ENCODE measurements around the gene MYBPC1. TPM values are rescaled to one million over a fixed set of nuclear protein-coding genes. Genes with fewer than 3 reads are reported as not detected.
A peak's percentile ranks its signal among the peaks of the same experiment; 100 is the strongest.

MYBPC1 gene
- total RNA-seq, 2 experiments from 2014 or later, result not detected

DNA sequence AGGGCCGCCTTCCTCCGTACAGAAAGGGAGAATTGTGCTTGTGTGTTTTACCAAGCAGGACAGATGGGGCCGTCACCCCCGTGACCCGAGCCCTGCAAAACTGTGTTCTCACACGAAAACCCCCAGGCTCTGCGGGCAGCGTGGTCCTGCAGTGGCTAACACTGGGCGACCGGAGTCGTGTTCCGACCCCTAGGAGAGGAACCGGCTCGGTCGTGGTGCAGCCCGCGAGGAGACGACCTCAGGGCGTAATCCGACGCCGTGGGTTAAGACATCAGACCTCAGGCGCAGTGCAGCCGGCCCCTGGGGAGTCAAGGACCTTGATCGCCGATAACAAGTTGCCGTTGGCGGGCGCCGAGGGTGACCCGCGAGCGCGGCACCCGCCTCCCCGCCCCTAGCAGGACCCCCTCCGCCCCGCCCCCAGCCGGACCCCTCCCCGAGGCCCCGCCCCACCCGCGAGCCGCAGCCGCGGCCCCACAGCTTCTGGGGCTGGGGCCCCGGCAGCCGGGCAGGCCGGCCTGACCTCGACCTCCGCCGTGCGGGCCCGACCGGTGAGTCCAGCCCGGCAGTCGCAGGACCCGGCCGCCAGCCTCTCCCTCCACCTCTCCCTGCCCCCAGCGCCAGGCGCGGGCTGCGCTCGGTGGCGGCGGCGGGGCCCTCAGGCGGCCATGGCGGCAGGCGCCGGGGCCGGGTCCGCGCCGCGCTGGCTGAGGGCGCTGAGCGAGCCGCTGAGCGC is 102.6 kb downstream of the MYBPC1 start, which contains the start of gene CHPT1:
CHPT1 (plus strand) TSS at position 444 of the 733 bp plus-strand sequence; CDS start at position 666, 222 bp downstream.
- Histone ChIP-seq H3K4me1 (ENCODE audit: insufficient read depth, low read length) (peaks cover 21% of the 10 kb centered on the region), H3K9me3 (ENCODE audit: control insufficient read depth in 1 of 2, insufficient read depth in 1 of 2, low read length in 2 of 2) (no peaks in the 10 kb centered on the region), H3K27ac (ENCODE audit: low read depth in 1 of 2, low read length in 2 of 2) (no peak within 1 kb of the TSS), H3K36me3 (ENCODE audit: insufficient read depth, low read length) (no peaks in the 10 kb centered on the region), H3K27me3 (ENCODE audit: control insufficient read depth in 1 of 2, insufficient read depth in 2 of 2, low read length in 2 of 2) (no peaks in the 10 kb centered on the region), H3K4me3 (ENCODE audit: low read length) (peak within 1 kb of the TSS; percentile 93)
- DNase-seq (peak; percentile 22 to 80 (median 49)), ATAC-seq (ENCODE audit: poor library complexity) (peak; percentile 80)
- Mint-ChIP-seq H3K27ac (peak within 1 kb of the TSS; percentile 87), H3K9me3 (no peaks in the 10 kb centered on the region), H3K4me1 (ENCODE audit: low read depth) (peaks cover 46% of the 10 kb centered on the region), H3K4me3 (peak within 1 kb of the TSS; percentile 95), H3K27me3 (no peaks in the 10 kb centered on the region), H3K36me3 (ENCODE audit: low read depth) (peaks cover 12% of the 10 kb centered on the region)
- intact Hi-C loops (cut with DNase I, micrococcal nuclease), result loop anchor here in 1 of 2 experiments (5.0 kb wide), 1 partner anchor 135 kb away; the partner anchor contains the start of gene GNPTAB
- CTCF ChIA-PET, result interaction anchor here (1.0 to 1.3 kb wide), 2 partner anchors 62 to 126 kb away, joined by 3 read pairs; no protein-coding TSS in a partner anchor
- no peak for TF ChIP-seq CTCF (IDR thresholded peaks at IDR 0.05)
- POLR2A ChIA-PET, result interaction anchor here (0.8 kb wide), 1 partner anchor 62 kb away, joined by 3 read pairs; no protein-coding TSS in a partner anchor

DNA sequence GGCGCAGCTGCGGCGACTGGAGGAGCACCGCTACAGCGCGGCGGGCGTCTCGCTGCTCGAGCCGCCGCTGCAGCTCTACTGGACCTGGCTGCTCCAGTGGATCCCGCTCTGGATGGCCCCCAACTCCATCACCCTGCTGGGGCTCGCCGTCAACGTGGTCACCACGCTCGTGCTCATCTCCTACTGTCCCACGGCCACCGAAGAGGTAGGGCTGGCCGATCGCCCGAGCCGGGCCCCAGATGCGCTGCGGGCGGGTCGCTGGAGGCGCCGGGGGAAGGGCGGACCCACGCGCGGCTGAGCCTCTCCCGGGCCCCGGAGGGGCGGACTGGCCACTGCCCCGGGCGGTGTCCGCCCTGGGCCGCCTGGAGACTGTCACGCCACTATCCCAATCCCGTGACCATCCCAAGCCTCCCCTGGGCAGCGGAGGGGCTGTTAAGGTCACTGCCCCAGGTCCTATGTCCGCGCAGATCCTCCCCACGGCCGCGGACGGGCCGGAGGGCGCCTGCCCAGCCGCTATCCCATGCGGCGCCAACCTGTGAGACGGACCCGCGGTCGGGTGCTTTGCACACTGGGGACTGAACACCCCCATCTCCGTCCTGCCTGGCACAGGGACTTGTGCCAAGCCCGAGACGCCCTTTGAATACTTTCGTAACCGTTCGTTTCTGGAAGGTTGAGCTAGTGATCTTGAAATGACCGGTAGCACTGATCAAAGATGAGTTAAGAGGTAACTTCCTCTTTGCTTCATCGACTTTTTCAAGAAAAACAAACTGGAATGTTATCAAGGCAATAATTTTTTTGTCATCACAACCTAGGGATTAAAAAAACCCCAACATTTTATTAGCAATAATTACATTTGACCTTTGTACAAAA is 103.4 kb downstream of the MYBPC1 start:
- no peak for TF ChIP-seq CTCF (IDR thresholded peaks at IDR 0.05)
- peak overlapping the region; percentile 95 for H3K4me3 Mint-ChIP-seq
- H3K4me3 ChIP-seq (ENCODE audit: low read length), result peak overlapping the region; percentile 93
- no peaks in the 10 kb centered on the region for H3K9me3 Mint-ChIP-seq
- peak in 6 of 14 experiments; percentile 3 to 37 (median 25) for DNase-seq
- H3K27ac ChIP-seq (ENCODE audit: low read depth in 1 of 2, low read length in 2 of 2), result no peak overlapping the region
- intact Hi-C loops (cut with DNase I, micrococcal nuclease), result loop anchor here in 1 of 2 experiments (5.0 kb wide), 1 partner anchor 134 kb away; the partner anchor contains the start of gene GNPTAB
- H3K27me3 ChIP-seq (ENCODE audit: control insufficient read depth in 1 of 2, insufficient read depth in 2 of 2, low read length in 2 of 2), result no peaks in the 10 kb centered on the region
- no peaks in the 10 kb centered on the region for H3K9me3 ChIP-seq (ENCODE audit: control insufficient read depth in 1 of 2, insufficient read depth in 1 of 2, low read length in 2 of 2)
- H3K4me1 ChIP-seq (ENCODE audit: insufficient read depth, low read length), result peaks cover 21% of the 10 kb centered on the region
- CTCF ChIA-PET, result interaction anchor here (1.0 to 1.3 kb wide), 2 partner anchors 61 to 126 kb away, joined by 3 read pairs; no protein-coding TSS in a partner anchor
- no peaks in the 10 kb centered on the region for H3K36me3 ChIP-seq (ENCODE audit: insufficient read depth, low read length)
- peak overlapping the region; percentile 80 for H3K27ac Mint-ChIP-seq
- peaks cover 46% of the 10 kb centered on the region for H3K4me1 Mint-ChIP-seq (ENCODE audit: low read depth)
- H3K36me3 Mint-ChIP-seq (ENCODE audit: low read depth), result peaks cover 12% of the 10 kb centered on the region
- ATAC-seq (ENCODE audit: poor library complexity), result peak; percentile 25
- POLR2A ChIA-PET, result interaction anchor here (0.8 to 1.2 kb wide), 3 partner anchors 15 to 132 kb away, joined by 3 to 5 read pairs (median 4); partner anchors contain the start of gene GNPTAB
- no peaks in the 10 kb centered on the region for H3K27me3 Mint-ChIP-seq

- Histone ChIP-seq H3K9me3 (ENCODE audit: control insufficient read depth in 1 of 2, insufficient read depth in 1 of 2, low read length in 2 of 2) (no peaks in the 10 kb centered on the region), H3K4me1 (ENCODE audit: insufficient read depth, low read length) (peaks cover 21% of the 10 kb centered on the region), H3K27me3 (ENCODE audit: control insufficient read depth in 1 of 2, insufficient read depth in 2 of 2, low read length in 2 of 2) (no peaks in the 10 kb centered on the region), H3K4me3 (ENCODE audit: low read length) (peak overlapping the region; percentile 93), H3K36me3 (ENCODE audit: insufficient read depth, low read length) (no peaks in the 10 kb centered on the region), H3K27ac (ENCODE audit: low read depth in 1 of 2, low read length in 2 of 2) (no peak overlapping the region)
- intact Hi-C loops (cut with DNase I, micrococcal nuclease), result loop anchor here in 1 of 2 experiments (5.0 kb wide), 1 partner anchor 133 kb away; the partner anchor contains the start of gene GNPTAB
- POLR2A ChIA-PET, result interaction anchor here (0.9 to 1.2 kb wide), 2 partner anchors 15 to 132 kb away, joined by 4 to 5 read pairs; partner anchors contain the start of gene GNPTAB
- H3K4me3 Mint-ChIP-seq, result peak overlapping the region; percentile 95
- no peaks in the 10 kb centered on the region for H3K27me3 Mint-ChIP-seq
- ATAC-seq (ENCODE audit: poor library complexity), result no peak
- H3K27ac Mint-ChIP-seq, result peak overlapping the region; percentile 80
- peaks cover 46% of the 10 kb centered on the region for H3K4me1 Mint-ChIP-seq (ENCODE audit: low read depth)
- no peak for TF ChIP-seq CTCF (IDR thresholded peaks at IDR 0.05)
- peaks cover 12% of the 10 kb centered on the region for H3K36me3 Mint-ChIP-seq (ENCODE audit: low read depth)
- CTCF ChIA-PET, result interaction anchor here (1.0 to 1.3 kb wide), 2 partner anchors 60 to 125 kb away, joined by 3 read pairs; no protein-coding TSS in a partner anchor
- no peaks in the 10 kb centered on the region for H3K9me3 Mint-ChIP-seq
- DNase-seq, result peak in 3 of 14 experiments; percentile 10 to 21 (median 14)
Measured at GRCh38 chr12:101698800-101699347, 104.1 kb downstream of the MYBPC1 start.

Data from CD4-positive, alpha-beta T cell (primary cell).